D721Med (cell line): ENCODE measurements around the gene MAP2K6.

Source experiments
- DNase-seq: peaks from one replicate; pipeline ENCODE4 v3.0.0; 2011; ENCODE audit warnings: low spot score; ENCODE audit not compliant: insufficient read length
- FAIRE-seq: peaks from 2 replicates; lab custom pipeline; 2011; peaks lifted over from hg19 to GRCh38; lab: Jason Lieb, UNC
- TF ChIP-seq, protein P1 (sequence below): IDR thresholded peaks from 2 replicates; pipeline ENCODE4 v1.5.1; 2012; ENCODE audit warnings: mild to moderate bottlenecking, control low read depth; ENCODE audit not compliant: insufficient read depth; ENCODE audit errors: missing control alignments

The MAP2K6 gene

DNA sequence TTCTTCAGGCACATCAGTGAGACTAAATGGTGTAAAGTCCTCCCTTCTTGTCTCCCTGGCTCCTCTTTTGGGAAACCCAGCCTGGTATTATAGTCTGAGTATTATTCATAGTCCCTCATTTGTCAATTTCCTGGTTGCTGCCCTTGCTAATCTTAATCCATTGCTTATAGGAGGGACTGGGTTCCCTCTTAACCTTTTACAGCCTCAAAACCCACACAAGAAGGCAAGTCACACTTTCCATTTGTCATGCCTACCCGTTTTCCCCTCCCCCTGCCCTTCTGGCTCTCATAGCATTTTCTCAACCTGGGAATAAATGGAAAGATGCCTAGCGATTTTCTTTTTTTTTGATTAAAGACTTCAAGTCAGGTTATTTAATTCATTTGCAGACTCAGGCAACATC is 124.8 kb downstream of the MAP2K6 start:
- TF ChIP-seq, protein P1, sequence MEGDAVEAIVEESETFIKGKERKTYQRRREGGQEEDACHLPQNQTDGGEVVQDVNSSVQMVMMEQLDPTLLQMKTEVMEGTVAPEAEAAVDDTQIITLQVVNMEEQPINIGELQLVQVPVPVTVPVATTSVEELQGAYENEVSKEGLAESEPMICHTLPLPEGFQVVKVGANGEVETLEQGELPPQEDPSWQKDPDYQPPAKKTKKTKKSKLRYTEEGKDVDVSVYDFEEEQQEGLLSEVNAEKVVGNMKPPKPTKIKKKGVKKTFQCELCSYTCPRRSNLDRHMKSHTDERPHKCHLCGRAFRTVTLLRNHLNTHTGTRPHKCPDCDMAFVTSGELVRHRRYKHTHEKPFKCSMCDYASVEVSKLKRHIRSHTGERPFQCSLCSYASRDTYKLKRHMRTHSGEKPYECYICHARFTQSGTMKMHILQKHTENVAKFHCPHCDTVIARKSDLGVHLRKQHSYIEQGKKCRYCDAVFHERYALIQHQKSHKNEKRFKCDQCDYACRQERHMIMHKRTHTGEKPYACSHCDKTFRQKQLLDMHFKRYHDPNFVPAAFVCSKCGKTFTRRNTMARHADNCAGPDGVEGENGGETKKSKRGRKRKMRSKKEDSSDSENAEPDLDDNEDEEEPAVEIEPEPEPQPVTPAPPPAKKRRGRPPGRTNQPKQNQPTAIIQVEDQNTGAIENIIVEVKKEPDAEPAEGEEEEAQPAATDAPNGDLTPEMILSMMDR = no peak
- DNase-seq (no peak), FAIRE-seq (no peak)

DNA sequence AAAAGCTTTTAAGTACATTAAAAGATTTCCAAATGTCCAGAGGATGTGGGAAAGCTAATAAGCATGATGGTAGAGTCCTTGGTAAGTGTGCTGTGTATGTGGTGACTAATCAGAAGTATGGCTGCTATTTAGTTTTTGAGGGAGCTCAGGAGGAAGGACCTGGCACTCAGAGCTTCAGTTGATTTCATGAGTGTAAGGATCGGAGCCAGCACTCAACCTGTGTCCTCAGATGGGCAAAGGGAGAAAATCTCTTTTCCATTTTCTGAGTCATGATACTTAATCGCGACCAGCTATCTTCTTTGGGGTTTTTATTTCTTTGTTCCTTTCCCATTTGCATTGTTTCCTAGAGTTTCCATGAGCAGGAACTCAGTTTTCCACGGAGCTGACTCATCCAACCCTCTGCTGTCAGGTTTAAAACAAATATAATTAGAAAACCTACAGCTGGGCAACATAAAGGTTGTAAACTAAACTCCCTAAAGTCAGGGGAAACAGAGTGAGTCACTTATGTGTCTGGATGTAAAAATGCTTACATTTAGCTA is 125.4 kb downstream of the MAP2K6 start:
- DNase-seq (no peak), FAIRE-seq (no peak)
- TF ChIP-seq, protein P1 = no peak

- DNase-seq (no peak), FAIRE-seq (no peak)
- TF ChIP-seq, protein P1 = no peak
Observed at GRCh38 chr17:69540356-69540755, 125.9 kb downstream of the MAP2K6 start.

GRCh38 chr17:69547230-69547629 is 132.7 kb downstream of the MAP2K6 start:
- FAIRE-seq (no peak), DNase-seq (no peak)
- TF ChIP-seq, protein P1 = no peak

DNA sequence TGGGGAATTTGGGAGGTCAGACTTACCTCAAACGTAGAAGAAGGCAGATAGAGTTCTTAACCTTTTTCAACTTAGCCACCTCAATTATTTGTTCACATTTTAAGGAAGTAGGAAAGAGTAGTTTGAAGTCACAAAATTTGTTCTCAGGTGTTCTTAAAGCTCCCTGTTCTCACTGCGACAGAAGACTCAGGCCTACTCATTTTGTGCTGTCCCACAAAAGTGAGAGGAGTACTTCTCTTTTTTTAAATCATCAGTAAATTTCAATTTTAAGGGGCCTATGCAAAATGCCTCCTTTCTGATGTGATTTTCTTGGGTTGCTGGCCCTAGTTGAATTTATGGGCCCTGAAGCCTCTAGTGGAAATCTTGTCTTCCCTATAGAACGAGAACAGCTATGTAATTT is 133.4 kb downstream of the MAP2K6 start:
- FAIRE-seq = no peak

GRCh38 chr17:69551212-69552010 is 136.9 kb downstream of the MAP2K6 start:
- no peak for DNase-seq
- TF ChIP-seq, protein P1 = no peak
- FAIRE-seq = no peak

More for the DNA sequence above, 133.4 kb downstream of the MAP2K6 start:
- TF ChIP-seq, protein P1 = no peak
- DNase-seq = no peak

GRCh38 chr17:69552986-69553667 is 138.6 kb downstream of the MAP2K6 start:
- TF ChIP-seq, protein P1 = no peak
- no peak for FAIRE-seq
- DNase-seq = no peak
